GM12873 (cell line): ENCODE data around the gene STXBP3.

ENCODE experiments used
- CTCF ChIP-seq: IDR thresholded peaks from 2 replicates; pipeline ENCODE4 v1.5.1; 2012; ENCODE audit warnings: low read depth, mild to moderate bottlenecking, moderate library complexity, low read length, control low read depth; ENCODE audit not compliant: insufficient read depth; ENCODE audit errors: missing control alignments

STXBP3 gene

GRCh38 chr1:108858230-108858950, 111.9 kb downstream of the STXBP3 start:
- TF ChIP-seq CTCF = no peak
